RWPE2 (cell line): ENCODE data around the gene GNA15.

Experiments
- ATAC-seq: fragments of 200-7000 bp; cut with Tn5 transposase; 3 replicates; pipeline ENCODE4 v1.9.1; 2021; ENCODE audit warnings: low read depth
- DNase-seq: peaks from one replicate; pipeline ENCODE4 v3.0.0-alpha.2; 2020; ENCODE audit warnings: low spot score
- H3K27ac ChIP-seq: fragments of 450-650 bp; 2 replicates; pipeline ENCODE4 v1.5.1; 2017; ENCODE audit warnings: mild to moderate bottlenecking; ENCODE audit not compliant: poor library complexity, severe bottlenecking
- H3K27me3 ChIP-seq: fragments of 250-450 bp; sonication (Bioruptor Pico); 2 replicates; pipeline ENCODE4 v1.5.1; 2021; ENCODE audit warnings: mild to moderate bottlenecking, moderate library complexity; ENCODE audit not compliant: insufficient read depth, poor library complexity, severe bottlenecking
- H3K36me3 ChIP-seq: fragments of 250-450 bp; sonication (Bioruptor Pico); 2 replicates; pipeline ENCODE4 v1.5.1; 2020; ENCODE audit warnings: low read depth, mild to moderate bottlenecking, moderate library complexity
- H3K4me1 ChIP-seq: fragments of 250-450 bp; sonication (Bioruptor Pico); 2 replicates; pipeline ENCODE4 v1.5.1; 2021; ENCODE audit warnings: mild to moderate bottlenecking, moderate library complexity; ENCODE audit not compliant: insufficient read depth, poor library complexity, severe bottlenecking
- H3K4me3 ChIP-seq: fragments of 250-450 bp; sonication (Bioruptor Pico); 2 replicates; pipeline ENCODE4 v1.5.1; 2021; ENCODE audit warnings: mild to moderate bottlenecking, moderate library complexity; ENCODE audit not compliant: severe bottlenecking
- H3K9me3 ChIP-seq: fragments of 250-450 bp; sonication (Bioruptor Pico); 2 replicates; pipeline ENCODE4 v1.5.1; 2021; ENCODE audit warnings: mild to moderate bottlenecking, moderate library complexity; ENCODE audit not compliant: severe bottlenecking
- TF ChIP-seq, protein P1 (sequence below): fragments of 450-650 bp; IDR thresholded peaks from one replicate; pipeline ENCODE4 v1.5.1; 2017; ENCODE audit warnings: mild to moderate bottlenecking, moderate library complexity; ENCODE audit not compliant: poor library complexity, severe bottlenecking

Gene GNA15

DNA sequence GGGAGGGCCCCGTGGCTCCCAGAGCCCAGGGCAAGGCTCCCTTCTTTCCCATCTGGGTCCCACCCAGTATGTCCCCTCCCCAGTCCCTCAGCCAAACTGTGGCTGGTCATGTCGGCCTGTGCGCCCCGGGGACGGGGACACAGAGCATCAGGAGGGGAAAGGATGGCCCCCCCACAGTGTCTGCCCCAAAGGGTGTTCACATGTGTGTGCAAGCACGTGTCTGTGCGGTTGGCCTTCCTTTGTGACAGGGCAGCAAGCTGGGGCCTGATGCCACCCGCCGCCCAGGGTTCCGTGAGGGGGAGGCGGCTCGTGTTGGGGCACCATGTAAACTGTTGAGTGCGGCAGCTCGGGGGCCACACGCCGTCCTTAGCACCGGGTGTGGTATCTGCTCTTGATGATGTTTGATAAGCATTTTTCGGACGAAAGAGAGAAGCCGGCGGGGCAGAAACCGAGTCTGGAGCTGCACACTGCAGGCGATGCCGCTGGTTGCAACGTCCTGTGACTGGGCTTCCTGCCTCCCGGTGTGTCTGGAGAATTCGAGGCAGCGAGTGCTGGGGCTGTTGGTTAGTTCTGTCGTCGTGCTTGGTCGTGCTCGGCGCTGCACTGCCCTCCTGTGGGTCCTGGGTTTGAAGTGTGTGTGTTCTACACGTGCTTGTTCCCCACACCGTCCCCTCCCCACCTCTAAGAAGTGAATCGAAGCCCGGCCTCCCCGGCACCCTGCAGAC, 23.3 kb upstream of the GNA15 start:
- peaks cover 13% of the 10 kb centered on the region for H3K36me3 ChIP-seq
- DNase-seq, result no peak
- no peak overlapping the region for H3K27ac ChIP-seq
- TF ChIP-seq, protein P1, sequence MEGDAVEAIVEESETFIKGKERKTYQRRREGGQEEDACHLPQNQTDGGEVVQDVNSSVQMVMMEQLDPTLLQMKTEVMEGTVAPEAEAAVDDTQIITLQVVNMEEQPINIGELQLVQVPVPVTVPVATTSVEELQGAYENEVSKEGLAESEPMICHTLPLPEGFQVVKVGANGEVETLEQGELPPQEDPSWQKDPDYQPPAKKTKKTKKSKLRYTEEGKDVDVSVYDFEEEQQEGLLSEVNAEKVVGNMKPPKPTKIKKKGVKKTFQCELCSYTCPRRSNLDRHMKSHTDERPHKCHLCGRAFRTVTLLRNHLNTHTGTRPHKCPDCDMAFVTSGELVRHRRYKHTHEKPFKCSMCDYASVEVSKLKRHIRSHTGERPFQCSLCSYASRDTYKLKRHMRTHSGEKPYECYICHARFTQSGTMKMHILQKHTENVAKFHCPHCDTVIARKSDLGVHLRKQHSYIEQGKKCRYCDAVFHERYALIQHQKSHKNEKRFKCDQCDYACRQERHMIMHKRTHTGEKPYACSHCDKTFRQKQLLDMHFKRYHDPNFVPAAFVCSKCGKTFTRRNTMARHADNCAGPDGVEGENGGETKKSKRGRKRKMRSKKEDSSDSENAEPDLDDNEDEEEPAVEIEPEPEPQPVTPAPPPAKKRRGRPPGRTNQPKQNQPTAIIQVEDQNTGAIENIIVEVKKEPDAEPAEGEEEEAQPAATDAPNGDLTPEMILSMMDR, result no peak
- no peaks in the 10 kb centered on the region for H3K9me3 ChIP-seq
- no peak overlapping the region for H3K4me3 ChIP-seq
- no peaks in the 10 kb centered on the region for H3K27me3 ChIP-seq
- no peaks in the 10 kb centered on the region for H3K4me1 ChIP-seq
- ATAC-seq, result no peak

DNA sequence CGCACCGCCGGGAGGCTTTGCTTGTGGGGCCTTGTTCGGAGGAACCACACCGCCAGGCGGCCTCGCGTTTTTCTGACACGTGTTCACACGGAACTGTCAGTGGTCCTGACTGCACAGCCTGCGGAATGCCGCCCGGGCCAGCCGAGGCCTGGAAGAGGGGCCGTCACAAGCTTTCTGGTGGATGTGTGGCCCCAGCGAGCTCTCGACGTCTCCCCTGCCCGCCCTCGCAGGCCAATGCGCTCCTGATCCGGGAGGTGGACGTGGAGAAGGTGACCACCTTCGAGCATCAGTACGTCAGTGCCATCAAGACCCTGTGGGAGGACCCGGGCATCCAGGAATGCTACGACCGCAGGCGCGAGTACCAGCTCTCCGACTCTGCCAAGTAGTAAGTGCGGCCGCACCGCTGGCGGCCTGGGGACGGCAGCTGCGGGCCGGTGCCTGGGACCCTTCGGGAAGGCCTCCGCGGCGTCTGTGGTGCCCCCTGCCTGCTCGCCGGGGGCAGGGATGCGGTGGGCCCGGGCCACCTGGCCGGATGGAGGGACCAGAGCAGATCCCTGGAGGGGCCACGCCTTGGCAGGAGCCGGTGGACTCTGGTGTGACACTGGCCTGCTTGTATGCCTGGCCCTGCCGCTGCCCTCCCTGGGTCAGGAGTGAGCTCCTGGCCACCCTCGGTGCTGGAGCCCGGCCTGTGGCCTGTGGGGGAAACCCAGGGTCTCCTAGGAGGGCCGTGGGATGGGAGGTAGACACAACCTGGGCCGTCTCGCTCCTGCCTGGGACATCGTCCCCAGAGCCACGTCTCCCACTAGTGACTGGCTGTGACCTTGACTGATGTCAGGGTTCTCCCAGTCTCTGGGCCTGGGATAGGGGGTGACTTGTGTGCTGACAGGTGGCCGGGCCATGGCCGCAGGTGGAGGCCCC, 22.5 kb upstream of the GNA15 start:
- Histone ChIP-seq H3K9me3 (no peaks in the 10 kb centered on the region), H3K27me3 (no peaks in the 10 kb centered on the region), H3K27ac (no peak overlapping the region), H3K4me1 (no peaks in the 10 kb centered on the region), H3K36me3 (peaks cover 13% of the 10 kb centered on the region), H3K4me3 (no peak overlapping the region)
- DNase-seq, result no peak
- no peak for ATAC-seq
- TF ChIP-seq, protein P1, result no peak

DNA sequence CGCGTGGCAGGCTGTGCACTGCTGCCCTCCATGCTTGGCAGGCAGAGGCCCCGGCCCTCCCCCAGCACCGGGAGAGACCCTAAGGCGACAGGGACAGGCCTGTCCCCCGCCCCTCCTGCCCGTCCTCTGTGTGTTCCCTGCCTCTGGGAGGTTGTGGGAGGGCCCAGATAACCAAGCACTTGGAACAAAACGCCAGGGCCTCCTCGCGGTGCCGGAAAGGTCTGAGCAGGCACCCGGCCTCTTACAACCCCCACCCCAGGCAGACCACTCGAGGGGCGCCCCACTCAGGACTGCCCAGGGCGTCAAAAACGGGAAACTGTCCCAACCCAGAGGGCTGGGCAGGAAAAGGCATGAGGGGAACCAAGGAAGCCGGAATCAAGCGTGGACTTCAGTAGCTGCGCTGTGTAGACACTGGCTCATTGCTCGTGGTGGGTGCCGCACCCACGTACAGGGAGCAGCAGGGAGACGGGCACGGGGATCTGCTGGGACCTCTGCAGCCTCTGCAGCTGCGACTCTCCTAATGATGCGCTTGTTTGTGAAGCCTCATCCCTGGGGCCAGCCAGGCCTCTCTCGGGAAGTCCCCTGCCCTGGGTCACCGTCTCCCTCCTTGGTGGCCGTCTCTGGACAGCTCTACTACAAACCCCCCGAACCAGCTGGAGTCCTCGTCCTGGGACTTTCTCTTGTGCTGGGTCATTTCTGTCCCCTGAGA, 21.7 kb upstream of the GNA15 start:
- DNase-seq (peak; percentile 41), ATAC-seq (no peak)
- TF ChIP-seq, protein P1, result no peak
- Histone ChIP-seq H3K27me3 (no peaks in the 10 kb centered on the region), H3K36me3 (peaks cover 13% of the 10 kb centered on the region), H3K27ac (no peak overlapping the region), H3K9me3 (no peaks in the 10 kb centered on the region), H3K4me3 (no peak overlapping the region), H3K4me1 (no peaks in the 10 kb centered on the region)

DNA sequence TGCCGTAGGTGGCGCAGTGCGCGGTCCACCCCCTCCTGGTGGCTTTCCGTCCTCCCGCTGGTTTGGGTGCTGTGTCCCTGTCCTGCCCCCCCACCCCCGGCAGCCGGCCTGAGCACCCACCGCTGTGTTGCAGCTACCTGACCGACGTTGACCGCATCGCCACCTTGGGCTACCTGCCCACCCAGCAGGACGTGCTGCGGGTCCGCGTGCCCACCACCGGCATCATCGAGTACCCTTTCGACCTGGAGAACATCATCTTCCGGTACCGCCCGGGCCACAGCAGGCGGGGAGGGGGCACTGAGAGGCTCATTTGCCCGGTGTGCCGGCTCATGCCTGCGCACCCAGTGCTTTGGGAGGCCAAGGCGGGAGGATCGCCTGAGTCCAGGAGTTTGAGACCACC, 21.0 kb upstream of the GNA15 start:
- H3K27me3 ChIP-seq, result no peaks in the 10 kb centered on the region
- TF ChIP-seq, protein P1, result no peak
- peaks cover 13% of the 10 kb centered on the region for H3K36me3 ChIP-seq
- no peak overlapping the region for H3K27ac ChIP-seq
- ATAC-seq, result no peak
- no peaks in the 10 kb centered on the region for H3K9me3 ChIP-seq
- no peak for DNase-seq
- H3K4me3 ChIP-seq, result no peak overlapping the region
- no peaks in the 10 kb centered on the region for H3K4me1 ChIP-seq
